NCI-H82 treated with DMSO at 0.1 percent for 48 hours (cell line): ENCODE data around the gene TIGD1.
"Not testable (repeated sequence)": the region's sequence is repeated elsewhere in the genome, so short reads cannot be mapped to it uniquely, and the experiment has no call there.

Source experiments
- DNase-seq: peaks from one replicate; lab custom pipeline; 2025; ENCODE audit not compliant: unreplicated experiment; lab: John Stamatoyannopoulos, UW

Gene TIGD1

DNA sequence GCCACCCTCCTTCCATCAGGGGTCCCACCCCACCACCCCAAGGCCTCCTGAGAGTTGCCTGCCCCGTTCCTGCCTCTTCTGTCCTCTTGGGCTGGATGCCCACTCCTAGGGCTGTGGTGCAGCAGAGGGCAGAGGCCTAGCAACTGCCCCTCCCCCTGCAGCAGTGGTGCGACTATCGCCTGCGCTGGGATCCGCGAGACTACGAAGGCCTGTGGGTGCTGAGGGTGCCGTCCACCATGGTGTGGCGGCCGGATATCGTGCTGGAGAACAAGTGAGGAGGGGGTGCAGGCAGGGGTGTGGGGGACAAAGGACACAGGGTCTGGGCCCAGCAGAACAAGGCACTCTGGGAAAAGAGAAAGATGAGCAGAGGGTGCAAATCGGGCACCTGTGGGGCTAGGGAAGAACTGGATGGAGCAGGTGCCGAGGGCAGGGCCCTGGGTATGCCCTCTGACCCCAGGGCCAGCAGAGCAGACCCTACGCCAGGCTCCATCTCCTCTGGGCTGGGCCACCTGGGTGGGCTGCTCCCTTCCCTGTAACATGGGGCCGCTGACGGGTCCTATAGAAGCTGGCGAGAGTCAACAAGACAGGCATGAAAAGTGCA lies 9.8 kb downstream of the TIGD1 start:
- DNase-seq, result no peak

DNA sequence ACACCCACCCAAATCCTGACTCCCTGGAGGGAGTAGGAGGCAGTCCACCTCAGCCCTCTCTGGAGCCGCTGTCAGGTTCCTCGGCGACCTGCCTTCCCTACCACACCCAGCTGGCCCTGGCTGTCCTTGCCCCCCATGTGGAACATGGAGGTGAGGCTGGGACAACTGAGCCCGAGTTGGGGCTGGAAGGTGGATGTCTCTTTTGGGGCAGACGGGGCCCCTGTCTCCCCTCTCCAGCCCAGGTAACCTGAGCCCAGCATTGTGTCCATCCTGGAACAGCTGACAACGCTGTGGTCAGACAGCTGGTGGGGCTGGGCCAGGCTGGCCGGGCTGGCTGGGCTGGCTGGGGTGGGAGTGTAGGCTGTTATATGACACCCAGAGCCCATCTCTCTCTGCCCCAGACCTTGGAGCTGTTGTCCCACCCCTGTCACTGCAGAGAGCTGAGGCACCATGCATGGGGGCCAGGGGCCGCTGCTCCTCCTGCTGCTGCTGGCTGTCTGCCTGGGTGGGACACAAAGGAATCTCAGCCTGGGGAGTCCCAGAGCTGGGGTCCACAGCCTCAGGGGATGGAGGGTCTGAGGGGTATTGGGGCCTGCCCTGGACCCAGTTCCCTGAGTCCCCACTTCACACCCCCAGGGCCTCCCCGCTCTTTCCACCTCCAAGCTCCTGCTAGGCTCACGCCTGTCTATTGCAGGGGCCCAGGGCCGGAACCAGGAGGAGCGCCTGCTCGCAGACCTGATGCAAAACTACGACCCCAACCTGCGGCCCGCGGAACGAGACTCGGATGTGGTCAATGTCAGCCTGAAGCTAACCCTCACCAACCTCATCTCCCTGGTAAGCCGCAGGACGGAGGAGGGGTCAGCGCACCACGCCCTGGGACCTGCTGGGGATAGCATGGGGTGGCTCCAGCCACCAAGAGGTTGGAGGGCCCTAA lies 10.8 kb downstream of the TIGD1 start, which contains the start of gene CHRNG:
Gene CHRNG (plus strand): TSS at position 395 of the 934 bp plus-strand sequence. CDS start 56 bp downstream, at position 451.
- no peak for DNase-seq

DNA sequence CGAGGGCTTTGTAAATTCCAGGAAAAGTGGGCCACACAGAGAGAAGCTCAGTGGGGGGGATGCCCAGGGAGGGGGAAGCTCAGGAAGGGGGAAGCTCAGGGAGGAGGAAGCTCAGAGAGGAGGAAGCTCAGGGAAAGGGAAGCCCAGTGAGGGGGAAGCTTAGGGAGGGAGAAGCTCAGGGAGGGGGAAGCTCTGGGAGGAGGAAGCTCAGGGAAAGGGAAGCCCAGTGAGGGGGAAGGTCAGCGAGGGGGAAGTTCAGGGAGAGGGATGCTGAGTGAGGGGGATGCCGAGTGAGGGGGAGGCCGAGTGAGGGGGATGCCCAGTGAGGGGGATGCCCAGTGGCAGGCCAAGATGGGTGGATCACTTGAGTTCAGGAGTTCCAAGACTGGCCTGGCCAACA lies 11.7 kb downstream of the TIGD1 start:
- no peak for DNase-seq

DNA sequence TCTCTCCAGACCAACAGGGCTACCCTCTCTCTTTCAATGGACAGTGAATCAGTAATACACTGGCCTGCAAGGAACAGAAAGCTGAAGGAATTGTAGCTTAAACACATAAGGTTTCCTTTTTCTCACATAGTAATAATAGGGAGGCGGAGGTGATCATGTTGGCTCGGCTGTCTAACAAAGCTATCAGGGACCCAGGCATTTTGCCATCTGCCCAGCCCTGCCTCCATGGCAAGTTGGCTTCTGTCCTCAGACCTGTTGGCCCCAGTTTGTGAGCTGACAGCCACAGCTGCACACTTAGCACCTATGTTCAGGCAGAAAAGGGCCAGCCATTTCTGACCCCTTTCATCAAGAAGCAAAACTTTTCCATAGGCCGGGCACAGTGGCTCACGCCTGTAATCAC lies 12.9 kb downstream of the TIGD1 start:
- DNase-seq, result no peak

DNA sequence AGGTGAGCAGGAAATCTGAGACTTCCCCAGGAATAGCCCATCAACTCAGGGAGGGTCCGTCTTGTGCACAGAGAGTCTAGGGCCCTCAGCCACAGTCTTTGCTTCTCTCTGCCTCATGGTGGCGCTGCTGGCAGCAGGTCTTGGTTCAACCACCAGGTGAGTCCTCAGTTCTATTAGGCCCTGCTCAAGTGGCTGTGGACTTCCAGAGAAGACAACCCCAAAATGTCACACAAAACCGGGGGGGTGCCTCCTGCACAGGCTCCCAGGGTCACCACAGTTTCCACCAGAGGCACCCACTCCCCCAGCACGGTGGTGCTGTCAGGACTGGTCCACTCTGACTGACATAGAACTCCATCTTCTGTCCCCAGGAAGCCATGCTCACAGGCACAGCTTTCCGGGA lies 13.3 kb downstream of the TIGD1 start:
- DNase-seq, result no peak

DNA sequence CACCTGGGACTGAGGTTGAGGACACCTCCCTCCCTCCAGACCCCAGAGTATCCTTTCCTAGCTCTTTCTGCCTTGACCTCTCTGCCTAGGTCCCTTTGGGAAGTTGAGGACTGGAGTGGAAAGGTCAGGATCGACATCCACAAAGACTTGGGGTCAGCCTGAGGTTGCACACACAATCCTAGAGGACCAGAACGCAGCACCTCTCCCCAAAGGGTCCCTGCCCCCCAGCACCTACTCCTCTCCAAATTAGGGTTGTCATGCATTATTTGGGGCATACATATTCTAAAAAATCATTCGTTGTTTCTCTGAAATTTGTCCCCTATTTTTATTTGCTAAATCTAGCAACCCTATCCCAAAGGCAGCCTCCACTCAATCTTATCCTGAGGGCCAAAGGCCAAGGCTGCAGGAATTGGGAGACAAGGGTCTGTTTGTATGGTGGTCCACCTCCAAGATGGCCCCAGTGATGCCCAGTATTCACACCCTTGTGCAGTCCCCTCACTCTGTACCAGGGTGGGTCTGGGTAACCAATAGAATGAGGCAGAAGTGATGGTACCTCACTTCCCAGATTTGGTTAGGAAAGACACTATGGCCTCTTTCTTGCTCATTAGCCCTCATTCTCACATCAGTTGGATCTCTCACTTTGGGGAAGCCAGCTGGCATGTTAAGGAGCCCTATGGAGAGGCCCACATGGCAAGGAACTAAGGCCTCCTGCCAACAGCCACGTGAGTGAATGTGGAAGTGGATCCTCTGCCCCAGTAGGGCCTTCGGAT lies 14.4 kb downstream of the TIGD1 start:
- no peak for DNase-seq

DNA sequence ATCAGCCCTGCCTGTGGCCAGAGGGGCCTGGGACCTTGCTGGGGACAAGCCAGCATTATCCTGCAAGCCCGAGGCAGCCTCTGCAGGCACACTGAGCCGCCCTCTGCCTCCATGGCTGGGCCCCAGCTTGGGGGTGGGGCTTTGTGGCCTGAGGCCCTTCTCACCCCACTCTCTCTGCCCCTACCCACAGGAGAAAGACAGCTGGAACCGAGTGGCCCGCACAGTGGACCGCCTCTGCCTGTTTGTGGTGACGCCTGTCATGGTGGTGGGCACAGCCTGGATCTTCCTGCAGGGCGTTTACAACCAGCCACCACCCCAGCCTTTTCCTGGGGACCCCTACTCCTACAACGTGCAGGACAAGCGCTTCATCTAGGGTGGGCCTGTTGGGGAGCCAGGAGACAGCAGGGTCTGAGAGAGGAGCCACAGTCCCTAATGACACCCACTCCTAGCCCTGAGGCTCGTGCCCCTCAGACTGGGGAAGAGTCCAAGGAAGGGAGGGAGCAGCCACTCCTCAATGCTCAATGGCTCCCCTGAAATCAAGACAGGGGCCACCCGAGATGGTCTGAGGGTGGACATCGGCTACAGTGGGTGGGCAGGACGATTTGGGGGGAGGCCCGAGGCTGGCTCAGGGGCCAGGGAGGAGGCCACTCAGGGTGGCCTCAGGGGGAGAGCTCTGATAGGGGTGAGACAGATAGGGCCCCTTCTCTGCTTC lies 15.3 kb downstream of the TIGD1 start:
- no peak for DNase-seq

DNA sequence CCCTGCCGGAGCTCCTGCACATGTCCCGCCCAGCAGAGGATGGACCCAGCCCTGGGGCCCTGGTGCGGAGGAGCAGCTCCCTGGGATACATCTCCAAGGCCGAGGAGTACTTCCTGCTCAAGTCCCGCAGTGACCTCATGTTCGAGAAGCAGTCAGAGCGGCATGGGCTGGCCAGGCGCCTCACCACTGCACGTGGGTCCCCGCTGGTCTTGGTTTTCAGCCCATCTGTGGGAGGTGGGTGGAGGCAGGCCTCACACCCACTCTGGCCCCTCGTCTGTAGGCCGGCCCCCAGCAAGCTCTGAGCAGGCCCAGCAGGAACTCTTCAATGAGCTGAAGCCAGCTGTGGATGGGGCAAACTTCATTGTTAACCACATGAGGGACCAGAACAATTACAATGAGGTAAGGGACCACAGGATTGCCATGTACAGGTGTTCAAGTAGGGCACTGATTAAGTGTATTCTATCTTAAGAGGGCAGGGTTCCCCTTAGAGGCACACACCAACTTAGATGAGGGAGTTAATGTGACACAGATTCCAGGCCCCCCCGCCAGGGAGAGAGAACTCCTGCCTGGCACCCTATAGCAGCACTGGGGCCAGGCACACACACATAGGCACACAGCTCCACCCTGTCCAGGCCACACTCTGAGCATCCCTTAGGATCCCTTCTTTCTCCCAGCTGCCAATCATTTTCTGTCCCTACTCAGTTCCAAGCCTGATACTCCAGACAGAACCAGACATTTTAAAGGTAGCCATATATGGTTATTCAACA lies 16.2 kb downstream of the TIGD1 start:
- no peak for DNase-seq

DNA sequence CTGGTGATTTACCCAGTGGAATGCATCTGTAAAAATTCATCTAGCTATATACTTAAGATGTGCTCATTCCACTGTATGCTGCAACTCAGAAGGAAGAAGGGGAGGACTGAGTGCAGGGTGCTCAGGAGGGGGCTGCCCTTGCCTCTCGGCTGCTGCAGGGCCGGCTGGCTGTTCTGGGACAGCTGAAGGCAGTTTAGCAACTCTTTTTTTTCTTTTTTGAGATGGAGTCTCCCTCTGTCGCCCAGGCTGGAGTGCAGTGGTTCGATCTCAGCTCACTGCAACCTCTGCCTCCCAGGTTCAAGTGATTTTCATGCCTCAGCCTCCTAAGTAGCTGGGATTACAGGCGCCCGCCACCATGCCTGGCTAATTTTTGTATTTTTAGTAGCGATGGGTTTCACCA lies 17.5 kb downstream of the TIGD1 start:
- not testable (repeated sequence) for DNase-seq

DNA sequence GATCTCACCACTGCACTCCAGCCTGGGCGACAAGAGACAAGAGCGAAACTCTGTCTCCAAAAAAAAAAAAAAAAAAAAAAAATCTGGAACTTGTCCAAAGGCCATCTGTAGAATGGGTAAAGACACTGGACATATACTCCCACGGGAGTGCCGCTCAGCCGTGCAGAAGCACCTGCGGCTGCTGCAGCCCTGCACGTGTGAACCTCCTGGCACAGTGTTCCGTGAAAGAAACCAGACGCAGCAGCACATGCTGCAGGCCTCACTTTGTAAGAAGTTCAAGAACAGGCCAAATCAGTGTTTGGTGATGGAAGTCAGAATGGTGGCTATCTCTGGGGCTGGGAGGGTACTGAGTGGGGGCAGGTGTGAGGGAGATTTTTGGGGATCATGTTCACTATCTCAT lies 17.9 kb downstream of the TIGD1 start:
- no peak for DNase-seq

DNA sequence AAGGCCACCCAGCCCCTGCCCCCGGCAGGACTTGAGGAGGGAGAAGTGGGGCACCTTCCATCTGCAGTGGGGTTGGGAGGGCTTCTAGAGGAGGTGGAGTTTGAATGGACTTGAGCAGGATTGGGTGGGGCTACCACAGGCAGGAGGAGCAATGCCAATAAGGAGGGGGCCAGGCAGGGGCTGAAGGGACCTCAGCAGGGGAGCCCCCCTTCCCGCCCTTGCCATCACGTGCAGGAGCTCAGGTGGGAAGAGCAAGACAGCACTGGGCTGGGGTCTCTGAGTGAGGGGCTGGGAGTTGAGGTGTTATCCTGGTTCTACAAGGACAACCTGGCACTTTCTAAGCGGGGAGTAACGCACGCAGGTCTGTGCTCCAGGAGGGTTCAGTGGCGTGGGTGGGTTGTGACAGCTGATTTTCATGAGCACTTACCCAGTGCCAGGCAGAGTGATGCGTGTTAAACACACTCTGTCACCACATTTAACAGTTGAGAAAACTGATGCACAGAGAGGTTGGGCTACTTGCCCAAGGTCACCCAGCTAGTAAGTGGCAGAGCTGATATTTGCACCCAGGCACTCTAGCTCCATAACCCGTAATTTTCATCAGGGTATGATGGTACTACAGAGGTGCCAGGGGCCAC lies 19.6 kb downstream of the TIGD1 start:
- no peak for DNase-seq

DNA sequence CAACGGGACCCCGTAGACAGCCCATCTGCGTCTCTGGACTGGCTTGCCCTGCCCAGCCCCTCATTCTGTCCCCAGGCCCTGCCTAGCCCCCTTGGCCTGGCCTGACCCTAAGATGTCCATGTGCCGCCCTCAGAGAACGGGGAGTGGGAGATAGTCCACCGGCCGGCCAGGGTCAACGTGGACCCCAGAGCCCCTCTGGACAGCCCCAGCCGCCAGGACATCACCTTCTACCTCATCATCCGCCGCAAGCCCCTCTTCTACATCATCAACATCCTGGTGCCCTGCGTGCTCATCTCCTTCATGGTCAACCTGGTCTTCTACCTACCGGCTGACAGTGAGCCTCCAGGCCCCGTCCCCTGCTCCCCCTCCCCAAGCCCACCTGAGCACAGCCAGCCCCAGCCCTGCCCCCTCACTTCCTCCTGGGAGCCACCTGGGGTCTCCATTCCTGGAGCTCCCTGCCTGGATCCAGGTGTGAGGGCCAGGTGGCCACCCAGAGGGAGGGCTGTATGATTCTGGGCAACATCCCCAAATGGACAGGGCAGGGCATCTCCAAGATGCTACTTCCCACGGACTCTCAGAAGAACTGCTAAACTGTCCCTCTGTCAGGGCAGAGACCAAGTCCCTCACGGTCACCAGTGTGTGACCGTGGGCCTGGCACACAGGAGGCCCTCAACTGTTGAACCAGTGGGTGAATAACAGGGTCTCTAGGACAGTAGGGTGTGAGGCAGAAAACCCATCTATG lies 20.4 kb downstream of the TIGD1 start:
- no peak for DNase-seq

DNA sequence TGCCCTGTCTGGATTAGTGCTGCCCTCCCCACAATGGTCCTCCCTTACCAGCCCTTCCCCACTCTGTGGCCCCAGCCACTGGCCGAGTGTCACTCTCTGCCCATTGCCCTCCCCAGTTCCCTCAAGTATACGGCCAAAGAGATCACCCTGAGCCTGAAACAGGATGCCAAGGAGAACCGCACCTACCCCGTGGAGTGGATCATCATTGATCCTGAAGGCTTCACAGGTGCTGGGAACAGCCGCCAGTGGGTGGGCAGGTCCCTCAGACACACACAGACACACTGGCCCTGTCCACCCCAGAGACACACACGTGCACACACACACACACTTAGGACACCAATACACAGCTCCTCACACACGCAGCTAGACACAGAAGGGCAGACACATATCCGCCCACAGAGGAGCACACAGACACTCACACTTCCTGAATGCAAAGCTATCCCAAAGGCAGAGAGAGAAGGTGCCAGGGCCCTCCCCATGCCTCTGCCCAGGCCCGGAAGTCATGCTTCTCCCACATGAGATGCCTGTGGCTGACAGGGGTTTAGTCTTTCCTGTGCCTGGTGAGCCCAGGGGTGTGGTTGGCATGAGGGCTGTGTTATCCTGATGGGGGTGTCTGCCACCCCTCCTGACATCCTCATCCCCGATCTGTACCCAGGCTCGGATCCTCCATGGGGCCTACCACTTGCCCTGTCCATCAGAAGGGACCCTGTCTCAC lies 21.5 kb downstream of the TIGD1 start:
- DNase-seq, result no peak

DNA sequence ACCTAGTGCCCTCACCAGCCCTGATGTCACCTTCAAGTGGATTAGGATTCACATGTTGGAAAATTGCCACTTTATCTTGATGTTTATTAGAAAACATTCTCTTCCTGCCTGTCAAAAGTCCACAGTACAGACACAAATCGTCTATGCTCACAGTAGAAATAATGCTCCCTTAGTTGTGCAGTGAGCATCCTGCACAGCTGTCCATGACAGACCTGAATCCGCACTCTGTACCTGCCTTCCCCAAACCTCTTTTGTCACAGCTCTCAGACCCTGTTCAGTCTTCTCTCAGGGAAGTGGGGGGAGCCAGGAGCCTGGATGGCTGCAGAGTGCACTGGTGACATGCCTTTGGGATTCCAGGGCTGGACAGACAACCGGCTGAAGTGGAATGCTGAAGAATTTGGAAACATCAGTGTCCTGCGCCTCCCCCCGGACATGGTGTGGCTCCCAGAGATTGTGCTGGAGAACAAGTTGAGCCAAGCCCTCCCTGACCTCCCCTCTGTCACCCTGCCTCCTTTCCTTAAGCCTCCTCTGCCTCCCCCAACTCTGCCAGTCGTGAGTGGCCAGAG lies 22.4 kb downstream of the TIGD1 start:
- DNase-seq, result no peak

DNA sequence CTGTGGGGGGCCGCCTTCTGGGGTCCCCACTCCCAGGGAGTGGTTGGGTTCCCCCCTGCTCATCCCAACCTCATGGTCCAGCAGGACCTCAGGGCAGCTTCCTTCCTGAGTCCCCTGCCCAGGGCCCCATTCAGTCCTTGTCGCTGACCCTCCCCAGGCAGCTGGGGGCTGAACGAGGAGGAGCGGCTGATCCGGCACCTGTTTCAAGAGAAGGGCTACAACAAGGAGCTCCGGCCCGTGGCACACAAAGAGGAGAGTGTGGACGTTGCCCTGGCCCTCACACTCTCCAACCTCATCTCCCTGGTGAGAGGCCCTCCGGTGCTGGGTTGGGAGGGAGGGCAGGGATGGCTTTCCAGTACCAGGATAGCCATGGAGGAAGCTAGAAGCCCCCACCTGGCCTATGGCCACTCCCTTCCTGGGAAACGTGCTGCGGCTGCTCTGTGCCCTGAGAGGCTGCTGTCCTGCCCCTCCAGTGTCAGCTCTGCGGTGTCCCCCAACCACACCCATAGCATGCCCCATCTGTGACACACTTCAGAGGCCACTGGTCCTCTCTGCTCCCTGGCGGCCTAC lies 23.9 kb downstream of the TIGD1 start:
- no peak for DNase-seq

DNA sequence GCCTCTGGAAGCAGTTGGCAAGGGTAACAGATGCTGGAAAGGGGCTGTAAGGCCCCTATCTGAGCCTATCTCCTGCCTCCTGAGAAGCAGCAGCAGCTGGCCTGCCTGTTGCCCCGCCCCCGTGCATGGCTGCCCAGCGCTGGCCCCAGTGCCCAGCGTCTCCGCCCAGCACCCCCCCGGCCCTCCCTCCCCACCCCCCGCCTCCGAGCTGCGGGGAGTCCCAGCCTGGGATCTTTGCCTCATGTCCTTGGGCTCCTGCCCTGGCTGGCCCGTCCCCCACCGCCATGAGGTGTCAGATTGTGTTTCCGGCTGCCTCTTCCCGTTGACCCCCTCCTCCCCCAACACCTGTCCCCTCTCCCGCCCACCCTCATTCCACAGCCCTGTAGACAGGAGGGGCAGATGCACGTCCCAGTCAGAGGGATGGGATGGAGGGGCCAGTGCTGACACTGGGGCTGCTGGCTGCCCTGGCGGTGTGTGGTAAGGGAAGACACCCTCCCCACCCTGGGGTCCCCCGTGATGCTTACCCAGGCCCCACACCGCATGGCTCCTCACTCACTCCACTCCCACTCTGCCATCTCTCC lies 24.5 kb downstream of the TIGD1 start, which contains the start of gene CHRND:
Gene CHRND (plus strand): TSS at position 370 of the 581 bp plus-strand sequence. CDS start 56 bp downstream, at position 426.
- peak; percentile 90 for DNase-seq

DNA sequence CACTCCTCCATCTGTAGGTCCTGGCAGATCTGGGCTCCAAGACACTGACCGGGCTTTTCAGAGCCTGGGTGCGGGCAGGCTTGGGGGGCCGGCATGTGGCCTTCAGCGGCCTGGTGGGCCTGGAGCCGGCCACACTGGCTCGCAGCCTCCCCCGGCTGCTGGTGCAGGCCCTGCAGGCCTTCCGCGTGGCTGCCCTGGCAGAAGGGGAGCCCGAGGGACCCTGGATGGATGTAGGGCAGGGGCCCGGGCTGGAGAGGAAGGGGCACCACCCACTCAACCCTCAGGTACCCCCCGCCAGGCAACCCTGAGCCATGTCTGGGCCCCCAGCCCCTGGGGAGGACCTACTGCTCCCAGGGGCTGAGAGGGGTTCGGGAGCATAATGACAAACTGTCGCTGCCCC lies 25.2 kb downstream of the TIGD1 start:
- no peak for DNase-seq
